HCT116 (cell line): Measurements from ENCODE around the gene LY6G6F. TPM values are rescaled to one million over a fixed set of nuclear protein-coding genes. Genes with fewer than 3 reads are reported as not detected.

Experiments
- ATAC-seq: fragments of 200-7000 bp; cut with Tn5 transposase; 2 replicates; pipeline ENCODE4 v1.9.1; 2020; ENCODE audit warnings: mild to moderate bottlenecking, moderate library complexity
- BruUV-seq: library from RNA; stranded (reverse); fragments of 400-500 nt; replicated peaks from 2 replicates; lab custom pipeline; 2021; lab: Mats Ljungman, UMichigan
- CTCF ChIA-PET: fragments of 300-600 bp; sonication (Branson Sonifier 250); formaldehyde crosslinking; loops from one replicate; lab custom pipeline; 2021; ENCODE audit warnings: antibody characterized with exemption; lab: Charles Lee
- POLR2A ChIA-PET: fragments of 300-600, 350-600 bp; sonication (Branson Sonifier 250); formaldehyde crosslinking; loops from one replicate; lab custom pipeline; 2021; ENCODE audit warnings: antibody characterized with exemption; lab: Charles Lee
- RAD21 ChIA-PET, 2 experiments: fragments of 300-600 bp; sonication (Branson Sonifier 250); formaldehyde crosslinking; loops; one replicate each; lab custom pipeline; 2023; ENCODE audit warnings: low total read pairs in 2 of 2; ENCODE audit not compliant: uncharacterized antibody in 2 of 2, unreplicated experiment in 2 of 2, low non-redundant PET in 1 of 2; lab: Charles Lee
- DNase-seq: peaks from one replicate; pipeline ENCODE4 v3.0.0-alpha.2; 2010; ENCODE audit warnings: low read depth, low spot score
- H2AFZ ChIP-seq: fragments of 200-600 bp; shearing (Covaris generic), sonication (generic); 2 replicates; pipeline ENCODE4 v1.6.1; 2017; ENCODE audit warnings: low read depth, mixed run types, mixed read lengths, antibody characterized with exemption, low read length; ENCODE audit not compliant: poor library complexity, severe bottlenecking
- H3K27ac ChIP-seq: 2 replicates; pipeline ENCODE4 v1.5.1; 2012; ENCODE audit warnings: low read depth, low read length
- H3K27me3 ChIP-seq: fragments of 200-600 bp; sonication (generic); 2 replicates; pipeline ENCODE4 v1.6.1; 2016; ENCODE audit warnings: mixed run types, low read length, mixed read lengths; ENCODE audit not compliant: insufficient read depth
- H3K36me3 ChIP-seq, 2 experiments: fragments of 200-500 bp in 1 of 2; fragments of 200-600 bp in 1 of 2; sonication (Bioruptor generic) in 1 of 2; sonication (generic) in 1 of 2; 2 replicates each; pipeline versions ENCODE4 v1.5.1 to v1.6.1; 2014 to 2016; ENCODE audit warnings: low read length in 2 of 2, inconsistent platforms in 1 of 2, mixed read lengths in 1 of 2, mixed run types in 1 of 2; ENCODE audit not compliant: insufficient read depth in 2 of 2, control insufficient read depth in 1 of 2
- H3K4me1 ChIP-seq, 2 experiments: fragments of 200-600 bp in 1 of 2; sonication (generic) in 1 of 2; 2 replicates each; pipeline versions ENCODE4 v1.5.1 to v1.6.1; 2012 to 2017; ENCODE audit warnings: low read length in 2 of 2, inconsistent platforms in 1 of 2, mild to moderate bottlenecking in 1 of 2, mixed read lengths in 1 of 2, mixed run types in 1 of 2, moderate library complexity in 1 of 2; ENCODE audit not compliant: insufficient read depth in 2 of 2, control insufficient read depth in 1 of 2
- H3K4me2 ChIP-seq: fragments of 200-600 bp; sonication (generic); 2 replicates; pipeline ENCODE4 v1.6.1; 2017; ENCODE audit warnings: mixed run types, low read length, mixed read lengths
- H3K4me3 ChIP-seq, 2 experiments: fragments of 200-600 bp in 1 of 2; sonication (generic) in 1 of 2; replicated peaks in 1 of 2; 2 replicates each; pipeline ENCODE4 v1.5.1; 2011 to 2016; ENCODE audit warnings: low read length in 2 of 2, control low read depth in 1 of 2, low read depth in 1 of 2, mild to moderate bottlenecking in 1 of 2, mixed read lengths in 1 of 2, mixed run types in 1 of 2
- H3K79me2 ChIP-seq: fragments of 200-600 bp; sonication (generic); 2 replicates; pipeline ENCODE4 v1.6.1; 2017; ENCODE audit warnings: mild to moderate bottlenecking, mixed run types, low read length, moderate library complexity, mixed read lengths; ENCODE audit not compliant: insufficient read depth
- H3K9ac ChIP-seq: fragments of 200-600 bp; sonication (generic); 2 replicates; pipeline ENCODE4 v1.6.1; 2016; ENCODE audit warnings: low read length, mixed read lengths
- H3K9me2 ChIP-seq: fragments of 200-600 bp; sonication (generic), shearing (Covaris generic); 2 replicates; pipeline ENCODE4 v1.6.1; 2017; ENCODE audit warnings: mixed run types, mild to moderate bottlenecking, moderate library complexity; ENCODE audit not compliant: insufficient read depth
- H3K9me3 ChIP-seq, 2 experiments: fragments of 200-500 bp in 1 of 2; fragments of 200-600 bp in 1 of 2; sonication (Bioruptor generic) in 1 of 2; sonication (generic) in 1 of 2; 2 replicates each; pipeline ENCODE4 v1.6.1; 2014 to 2017; ENCODE audit warnings: low read length in 2 of 2, mixed read lengths in 2 of 2, inconsistent platforms in 1 of 2, low read depth in 1 of 2, mild to moderate bottlenecking in 1 of 2, mixed run types in 1 of 2, moderate library complexity in 1 of 2; ENCODE audit not compliant: control insufficient read depth in 1 of 2, insufficient read depth in 1 of 2
- H4K20me1 ChIP-seq: fragments of 200-600 bp; sonication (generic), shearing (Covaris generic); 2 replicates; pipeline ENCODE4 v1.6.1; 2017; ENCODE audit warnings: mixed run types, mild to moderate bottlenecking, moderate library complexity; ENCODE audit not compliant: insufficient read depth
- CBX3 ChIP-seq: IDR thresholded peaks from 2 replicates; pipeline ENCODE4 v1.6.1; 2012; ENCODE audit warnings: low read depth
- CEBPB ChIP-seq: IDR thresholded peaks from 2 replicates; pipeline ENCODE4 v1.6.1; 2012; ENCODE audit warnings: low read depth
- EZH2 ChIP-seq: fragments of 200-600 bp; sonication (generic); IDR thresholded peaks from 2 replicates; pipeline ENCODE4 v1.6.1; 2017; ENCODE audit warnings: antibody characterized with exemption, mixed run types
- EZH2phosphoT487 ChIP-seq: fragments of 200-600 bp; IDR thresholded peaks from 2 replicates; pipeline ENCODE4 v1.6.1; 2018; ENCODE audit warnings: antibody characterized with exemption, borderline replicate concordance
- FOSL1 ChIP-seq: IDR thresholded peaks from 2 replicates; pipeline ENCODE4 v1.6.1; 2012; ENCODE audit warnings: low read depth
- POLR2A ChIP-seq: IDR thresholded peaks from 2 replicates; pipeline ENCODE4 v1.7.0; 2011; ENCODE audit warnings: borderline replicate concordance; ENCODE audit not compliant: insufficient read depth, insufficient read length; ENCODE audit errors: extremely low read depth
- POLR2AphosphoS5 ChIP-seq: IDR thresholded peaks from 2 replicates; pipeline ENCODE4 v1.6.1; 2011; ENCODE audit warnings: mild to moderate bottlenecking, low read depth, low read length, moderate library complexity
- RAD21 ChIP-seq: IDR thresholded peaks from 2 replicates; pipeline ENCODE4 v1.6.1; 2012; ENCODE audit warnings: low read depth, mild to moderate bottlenecking
- SIN3A ChIP-seq: IDR thresholded peaks from 2 replicates; pipeline ENCODE4 v1.6.1; 2012; ENCODE audit warnings: low read depth
- SP1 ChIP-seq: IDR thresholded peaks from 2 replicates; pipeline ENCODE4 v1.6.1; 2012; ENCODE audit warnings: low read depth
- SRF ChIP-seq: IDR thresholded peaks from 2 replicates; pipeline ENCODE4 v1.6.1; 2012; ENCODE audit warnings: low read depth
- YY1 ChIP-seq: IDR thresholded peaks from 2 replicates; pipeline ENCODE4 v1.6.1; 2011; ENCODE audit warnings: low read length, low read depth, moderate library complexity, mild to moderate bottlenecking; ENCODE audit not compliant: insufficient replicate concordance; ENCODE audit errors: extremely low read depth
- intact Hi-C: fragments of 100-400 bp; cut with micrococcal nuclease; formaldehyde crosslinking; loops from 2 replicates; pipeline ENCODE4 v1.10.0; 2022
- total RNA-seq: library from RNA; stranded (reverse); gene quantifications from one replicate; pipeline ENCODE4 v1.2.1, GENCODE V29; 2021; ENCODE audit not compliant: unreplicated experiment
- TF ChIP-seq, protein P1 (sequence below): IDR thresholded peaks from 2 replicates; pipeline ENCODE4 v1.6.1; 2011; ENCODE audit warnings: mild to moderate bottlenecking, low read length, moderate library complexity; ENCODE audit not compliant: insufficient replicate concordance; ENCODE audit errors: extremely low read depth
- TF ChIP-seq, protein P2 (sequence below): IDR thresholded peaks from 2 replicates; pipeline ENCODE4 v1.6.1; 2012
- TF ChIP-seq, protein P3 (sequence below): IDR thresholded peaks from 2 replicates; pipeline ENCODE4 v1.6.1; 2012; ENCODE audit warnings: low read depth

LY6G6F gene
- total RNA-seq, 1 experiment from 2014 or later, result not detected

DNA sequence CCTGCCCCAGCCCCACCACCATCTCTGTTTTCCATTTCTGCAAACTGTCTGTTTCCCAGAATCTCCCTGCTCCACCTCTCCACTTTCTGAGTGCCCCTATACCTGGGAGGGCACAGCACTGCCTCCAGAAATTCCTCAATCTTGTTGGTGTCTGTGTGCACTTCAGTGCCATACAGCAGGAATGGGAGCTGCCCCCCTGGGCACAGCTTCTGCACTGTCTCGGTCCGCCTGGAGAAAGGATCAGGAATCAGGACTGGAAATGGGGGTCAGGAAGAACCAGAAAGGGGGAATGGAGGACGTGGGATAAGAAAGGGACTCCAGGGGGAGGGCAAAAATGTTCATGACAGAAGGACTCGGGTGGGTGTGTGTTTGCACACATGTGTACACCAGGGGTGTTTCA is 27.1 kb downstream of the LY6G6F start:
- ChIA-PET POLR2A (no interaction called here), CTCF (interaction anchor here (1.5 kb wide), 1 partner anchor 58 kb away, joined by 3 read pairs; no protein-coding TSS in a partner anchor), RAD21 (no interaction called here)
- Histone ChIP-seq H3K9ac (no peak overlapping the region), H3K9me2 (no peaks in the 10 kb centered on the region), H3K9me3 (no peaks in the 10 kb centered on the region), H3K4me1 (peaks cover 34 to 61% of the 10 kb centered on the region in 2 experiments), H3K27ac (peak overlapping the region; percentile 95), H3K79me2 (peaks cover 46% of the 10 kb centered on the region), H3K36me3 (peaks cover 25 to 31% of the 10 kb centered on the region in 2 experiments), H4K20me1 (no peaks in the 10 kb centered on the region; the same call in 1 of the 2 replicates), H3K4me3 (no peak overlapping the region), H3K27me3 (no peaks in the 10 kb centered on the region), H3K4me2 (peak overlapping the region; percentile 83), H2AFZ (no peak overlapping the region)
- intact Hi-C loops, result no loop called here
- no TSS peak for BruUV-seq
- TF ChIP-seq CBX3, result no peak
- no peak for TF ChIP-seq POLR2AphosphoS5
- TF ChIP-seq SRF, result no peak
- DNase-seq (no peak), ATAC-seq (no peak)

DNA sequence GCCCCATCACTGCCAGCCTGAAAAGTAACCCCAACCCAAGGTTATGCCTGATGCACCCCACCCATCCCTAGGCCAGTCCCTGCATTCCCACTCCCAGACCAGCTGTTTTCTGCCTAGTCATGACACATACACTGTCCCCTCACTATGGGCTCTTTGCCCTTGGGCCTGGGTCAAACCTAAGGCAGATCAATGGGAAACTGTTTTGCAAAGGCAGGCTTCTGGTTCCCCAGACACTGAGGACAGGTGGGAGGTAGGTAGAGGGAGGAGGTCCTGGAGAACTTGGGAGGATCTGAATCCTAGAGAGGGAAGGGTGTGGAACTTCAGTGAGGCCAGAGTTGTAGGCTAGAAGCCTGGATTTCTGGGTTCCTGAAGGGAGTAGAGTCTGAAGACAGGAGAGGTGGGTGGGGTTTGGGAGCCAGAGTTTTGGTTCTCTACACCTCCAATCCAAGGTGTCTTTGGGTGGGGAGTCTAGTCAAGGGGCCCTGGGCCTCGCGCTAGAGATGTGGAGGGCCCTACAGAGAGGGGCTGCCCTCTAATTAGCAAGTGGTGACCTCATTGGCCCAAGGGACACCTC is 27.7 kb downstream of the LY6G6F start:
- H4K20me1 ChIP-seq, result no peaks in the 10 kb centered on the region; the same call in 1 of the 2 replicates
- H3K4me3 ChIP-seq, result peak overlapping the region; percentile 74 to 91
- peaks cover 46% of the 10 kb centered on the region for H3K79me2 ChIP-seq
- no TSS peak for BruUV-seq
- ATAC-seq (no peak), DNase-seq (no peak)
- RAD21 ChIA-PET, result interaction anchor here in 1 of 2 experiments (1.1 kb wide), 1 partner anchor 41 kb away, joined by 4 read pairs; no protein-coding TSS in a partner anchor
- CTCF ChIA-PET, result interaction anchor here (1.5 kb wide), 1 partner anchor 57 kb away, joined by 3 read pairs; no protein-coding TSS in a partner anchor
- POLR2A ChIA-PET, result no interaction called here
- peak overlapping the region; percentile 83 for H3K4me2 ChIP-seq
- H3K27me3 ChIP-seq, result no peaks in the 10 kb centered on the region
- H3K36me3 ChIP-seq, result peaks cover 25 to 31% of the 10 kb centered on the region in 2 experiments
- peak overlapping the region; percentile 82 for H3K9ac ChIP-seq
- no peaks in the 10 kb centered on the region for H3K9me3 ChIP-seq
- H3K27ac ChIP-seq, result peak overlapping the region; percentile 95
- no peaks in the 10 kb centered on the region for H3K9me2 ChIP-seq
- H2AFZ ChIP-seq, result no peak overlapping the region
- intact Hi-C loops, result no loop called here
- peaks cover 38 to 61% of the 10 kb centered on the region in 2 experiments for H3K4me1 ChIP-seq
- TF ChIP-seq POLR2A, result no peak
- TF ChIP-seq EZH2, result no peak
- TF ChIP-seq YY1, result no peak
- TF ChIP-seq, protein P1, sequence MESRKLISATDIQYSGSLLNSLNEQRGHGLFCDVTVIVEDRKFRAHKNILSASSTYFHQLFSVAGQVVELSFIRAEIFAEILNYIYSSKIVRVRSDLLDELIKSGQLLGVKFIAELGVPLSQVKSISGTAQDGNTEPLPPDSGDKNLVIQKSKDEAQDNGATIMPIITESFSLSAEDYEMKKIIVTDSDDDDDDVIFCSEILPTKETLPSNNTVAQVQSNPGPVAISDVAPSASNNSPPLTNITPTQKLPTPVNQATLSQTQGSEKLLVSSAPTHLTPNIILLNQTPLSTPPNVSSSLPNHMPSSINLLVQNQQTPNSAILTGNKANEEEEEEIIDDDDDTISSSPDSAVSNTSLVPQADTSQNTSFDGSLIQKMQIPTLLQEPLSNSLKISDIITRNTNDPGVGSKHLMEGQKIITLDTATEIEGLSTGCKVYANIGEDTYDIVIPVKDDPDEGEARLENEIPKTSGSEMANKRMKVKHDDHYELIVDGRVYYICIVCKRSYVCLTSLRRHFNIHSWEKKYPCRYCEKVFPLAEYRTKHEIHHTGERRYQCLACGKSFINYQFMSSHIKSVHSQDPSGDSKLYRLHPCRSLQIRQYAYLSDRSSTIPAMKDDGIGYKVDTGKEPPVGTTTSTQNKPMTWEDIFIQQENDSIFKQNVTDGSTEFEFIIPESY, result no peak
- no peak for TF ChIP-seq CBX3
- no peak for TF ChIP-seq FOSL1
- no peak for TF ChIP-seq SIN3A
- TF ChIP-seq, protein P2, sequence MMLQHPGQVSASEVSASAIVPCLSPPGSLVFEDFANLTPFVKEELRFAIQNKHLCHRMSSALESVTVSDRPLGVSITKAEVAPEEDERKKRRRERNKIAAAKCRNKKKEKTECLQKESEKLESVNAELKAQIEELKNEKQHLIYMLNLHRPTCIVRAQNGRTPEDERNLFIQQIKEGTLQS, result no peak
- no peak for TF ChIP-seq SP1
- no peak for TF ChIP-seq EZH2phosphoT487
- no peak for TF ChIP-seq CEBPB
- no peak for TF ChIP-seq RAD21
- no peak for TF ChIP-seq POLR2AphosphoS5
- TF ChIP-seq, protein P3, sequence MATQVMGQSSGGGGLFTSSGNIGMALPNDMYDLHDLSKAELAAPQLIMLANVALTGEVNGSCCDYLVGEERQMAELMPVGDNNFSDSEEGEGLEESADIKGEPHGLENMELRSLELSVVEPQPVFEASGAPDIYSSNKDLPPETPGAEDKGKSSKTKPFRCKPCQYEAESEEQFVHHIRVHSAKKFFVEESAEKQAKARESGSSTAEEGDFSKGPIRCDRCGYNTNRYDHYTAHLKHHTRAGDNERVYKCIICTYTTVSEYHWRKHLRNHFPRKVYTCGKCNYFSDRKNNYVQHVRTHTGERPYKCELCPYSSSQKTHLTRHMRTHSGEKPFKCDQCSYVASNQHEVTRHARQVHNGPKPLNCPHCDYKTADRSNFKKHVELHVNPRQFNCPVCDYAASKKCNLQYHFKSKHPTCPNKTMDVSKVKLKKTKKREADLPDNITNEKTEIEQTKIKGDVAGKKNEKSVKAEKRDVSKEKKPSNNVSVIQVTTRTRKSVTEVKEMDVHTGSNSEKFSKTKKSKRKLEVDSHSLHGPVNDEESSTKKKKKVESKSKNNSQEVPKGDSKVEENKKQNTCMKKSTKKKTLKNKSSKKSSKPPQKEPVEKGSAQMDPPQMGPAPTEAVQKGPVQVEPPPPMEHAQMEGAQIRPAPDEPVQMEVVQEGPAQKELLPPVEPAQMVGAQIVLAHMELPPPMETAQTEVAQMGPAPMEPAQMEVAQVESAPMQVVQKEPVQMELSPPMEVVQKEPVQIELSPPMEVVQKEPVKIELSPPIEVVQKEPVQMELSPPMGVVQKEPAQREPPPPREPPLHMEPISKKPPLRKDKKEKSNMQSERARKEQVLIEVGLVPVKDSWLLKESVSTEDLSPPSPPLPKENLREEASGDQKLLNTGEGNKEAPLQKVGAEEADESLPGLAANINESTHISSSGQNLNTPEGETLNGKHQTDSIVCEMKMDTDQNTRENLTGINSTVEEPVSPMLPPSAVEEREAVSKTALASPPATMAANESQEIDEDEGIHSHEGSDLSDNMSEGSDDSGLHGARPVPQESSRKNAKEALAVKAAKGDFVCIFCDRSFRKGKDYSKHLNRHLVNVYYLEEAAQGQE, result no peak
